HL-60 (cell line): ENCODE measurements around the gene REXO1.

Experiments used
- CTCF ChIP-seq: IDR thresholded peaks from one replicate; pipeline ENCODE4 v1.5.1; 2011; ENCODE audit warnings: low read length, control low read depth, inconsistent platforms; ENCODE audit not compliant: insufficient read depth
- POLR2AphosphoS5 ChIP-seq: IDR thresholded peaks from 2 replicates; pipeline ENCODE4 v1.6.1; 2012; ENCODE audit warnings: low read depth
- REST ChIP-seq: IDR thresholded peaks from 2 replicates; pipeline ENCODE4 v1.6.1; 2012; ENCODE audit warnings: low read depth; ENCODE audit not compliant: insufficient replicate concordance
- SPI1 ChIP-seq: IDR thresholded peaks from 2 replicates; pipeline ENCODE4 v1.6.1; 2012; ENCODE audit warnings: low read depth, mild to moderate bottlenecking, borderline replicate concordance

GRCh38 chr19:1847684-1848398, 442 bp downstream of the REXO1 start:
- TF ChIP-seq CTCF: no peak
- 0 out of 2 replicates have a peak, but pooled peaks have one; percentile 33 for TF ChIP-seq POLR2AphosphoS5
- no peak for TF ChIP-seq SPI1
- TF ChIP-seq REST: no peak
